HepG2 (cell line): Measurements from ENCODE around the gene NRDC. TPM values are rescaled to one million over a fixed set of nuclear protein-coding genes. Genes with fewer than 3 reads are reported as not detected.
A peak's percentile ranks its signal among the peaks of the same experiment; 100 is the strongest.

Source experiments
- ATF1 ChIP-seq: IDR thresholded peaks from 2 replicates; pipeline ENCODE4 v1.6.1; 2016; ENCODE audit warnings: mild to moderate bottlenecking, control low read depth
- GATA4 ChIP-seq: sonication (generic); IDR thresholded peaks from 2 replicates; pipeline ENCODE4 v1.6.1; 2016; ENCODE audit warnings: antibody characterized with exemption, low read depth, borderline replicate concordance
- IRX3 ChIP-seq: sonication (generic); formaldehyde crosslinking; IDR thresholded peaks from 2 replicates; pipeline ENCODE4 v1.8.1; 2023; ENCODE audit warnings: mild to moderate bottlenecking, low read depth, missing genetic modification reagents, borderline replicate concordance
- MAZ ChIP-seq, 2 experiments: sonication (generic) in 1 of 2; formaldehyde crosslinking in 1 of 2; IDR thresholded peaks; 2 replicates each; pipeline versions ENCODE4 v1.5.0 to v1.6.1; 2012 to 2020; ENCODE audit warnings: low read depth in 2 of 2, mild to moderate bottlenecking in 2 of 2, borderline replicate concordance in 1 of 2, improper control_type of control experiment in 1 of 2, low read length in 1 of 2, missing genetic modification reagents in 1 of 2, moderate library complexity in 1 of 2
- NFE2L1 ChIP-seq: sonication (generic); formaldehyde crosslinking; IDR thresholded peaks from 2 replicates; pipeline ENCODE4 v1.4.0; 2020; ENCODE audit warnings: missing genetic modification reagents, mild to moderate bottlenecking, borderline replicate concordance
- RELA ChIP-seq: sonication (generic); formaldehyde crosslinking; IDR thresholded peaks from 2 replicates; pipeline ENCODE4 v1.4.0; 2020; ENCODE audit warnings: missing genetic modification reagents
- SRF ChIP-seq: IDR thresholded peaks from 2 replicates; pipeline ENCODE4 v1.6.1; 2011; ENCODE audit warnings: mild to moderate bottlenecking, low read depth, low read length, moderate library complexity
- ZNF20 ChIP-seq: sonication (generic); formaldehyde crosslinking; IDR thresholded peaks from 2 replicates; pipeline ENCODE4 v1.4.0; 2020; ENCODE audit warnings: mild to moderate bottlenecking, moderate library complexity, missing genetic modification reagents
- ZNF501 ChIP-seq: sonication (generic); formaldehyde crosslinking; IDR thresholded peaks from 2 replicates; pipeline ENCODE4 v1.5.1; 2020; ENCODE audit warnings: mild to moderate bottlenecking, moderate library complexity, missing genetic modification reagents
- ZNF549 ChIP-seq: sonication (generic); formaldehyde crosslinking; IDR thresholded peaks from 2 replicates; pipeline ENCODE4 v1.5.0; 2020; ENCODE audit warnings: missing genetic modification reagents
- ZNF75D ChIP-seq: sonication (generic); formaldehyde crosslinking; IDR thresholded peaks from 2 replicates; pipeline ENCODE4 v1.8.1; 2023; ENCODE audit warnings: missing genetic modification reagents, mild to moderate bottlenecking, borderline replicate concordance
- ZNF792 ChIP-seq: IDR thresholded peaks from 2 replicates; pipeline ENCODE4 v1.6.1; 2016
- ZNF879 ChIP-seq: sonication (generic); formaldehyde crosslinking; IDR thresholded peaks from 2 replicates; pipeline ENCODE4 v1.8.1; 2023; ENCODE audit warnings: missing genetic modification reagents
- polyA plus RNA-seq, 8 experiments: library from polyadenylated mRNA; depleted of rRNA in 3 of 8; stranded (reverse) in 7 of 8; unstranded in 1 of 8; fragments of >200 nt; fragmentation: Illumina TruSeq in 4 of 8; extraction: Trizol in 4 of 8; gene quantifications; 2 replicates each; pipeline versions ENCODE4 v1.2.1 to v1.2.3, GENCODE V29; 2011 to 2016; ENCODE audit warnings: low read depth in 4 of 8, missing spikeins in 1 of 8, mixed read lengths in 1 of 8; ENCODE audit not compliant: insufficient read depth in 1 of 8
- total RNA-seq, 5 experiments: library from RNA; depleted of rRNA; stranded (reverse); fragments of >200 nt; fragmentation: Illumina TruSeq; extraction: Trizol; gene quantifications; 2 replicates each; pipeline ENCODE4 v1.2.3, GENCODE V29; 2016; ENCODE audit warnings: low read depth in 1 of 5
- TF ChIP-seq, protein P1 (sequence below): sonication (generic); formaldehyde crosslinking; IDR thresholded peaks from 2 replicates; pipeline ENCODE4 v1.4.0; 2020; ENCODE audit warnings: missing genetic modification reagents, borderline replicate concordance
- TF ChIP-seq, protein P2 (sequence below): sonication (generic); formaldehyde crosslinking; IDR thresholded peaks from 2 replicates; pipeline ENCODE4 v1.4.0; 2020; ENCODE audit warnings: mild to moderate bottlenecking, missing genetic modification reagents
- TF ChIP-seq, protein P3 (sequence below): sonication (generic); formaldehyde crosslinking; IDR thresholded peaks from 2 replicates; pipeline ENCODE4 v1.8.0; 2023; ENCODE audit warnings: mild to moderate bottlenecking, missing genetic modification reagents
- TF ChIP-seq, protein P4 (sequence below): sonication (generic); formaldehyde crosslinking; IDR thresholded peaks from 2 replicates; pipeline ENCODE4 v1.4.0; 2020; ENCODE audit warnings: missing genetic modification reagents
- TF ChIP-seq, protein P5 (sequence below): sonication (generic); formaldehyde crosslinking; IDR thresholded peaks from 2 replicates; pipeline ENCODE4 v1.8.1; 2022; ENCODE audit warnings: low read depth, mild to moderate bottlenecking, missing genetic modification reagents

NRDC gene
- total and polyA plus RNA-seq, 2 of the 13 experiments (the other 11 are each of a cell fraction or from before 2014, with no cell fraction given): 57.6 to 64.9 TPM

DNA sequence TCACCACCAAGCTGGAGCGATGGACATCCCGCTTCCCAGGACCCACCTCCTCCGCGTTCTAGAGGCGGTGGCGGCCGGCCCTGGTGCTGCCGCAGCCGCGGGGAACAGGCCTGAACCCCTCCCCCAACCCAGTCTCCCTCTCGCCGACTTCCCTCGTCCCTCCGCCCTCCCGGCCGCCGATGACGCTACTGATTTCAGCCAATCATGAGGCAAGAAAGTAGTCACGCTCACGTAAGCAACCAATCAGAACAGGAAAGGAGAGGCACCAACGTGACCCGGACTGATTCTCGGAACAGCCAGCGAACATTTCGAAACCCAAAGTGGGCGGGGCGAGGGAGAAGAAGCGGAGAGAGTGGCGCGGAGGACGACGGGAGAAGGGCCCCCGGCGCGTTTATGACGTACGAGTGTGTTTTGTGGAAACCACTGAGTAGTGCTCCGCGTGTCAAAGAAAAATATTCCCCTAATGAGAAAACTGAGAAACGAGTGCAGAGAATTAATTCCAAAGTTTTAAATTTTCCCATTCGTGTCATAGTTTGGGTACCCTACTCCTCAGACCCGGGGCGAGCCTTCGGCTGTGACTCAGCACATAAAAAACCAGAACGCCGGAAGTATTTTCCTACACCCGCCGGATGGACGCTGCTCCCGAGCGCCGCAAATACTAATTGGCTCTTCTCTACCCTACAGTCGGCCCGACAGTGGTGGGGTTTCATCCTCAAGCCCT is at the start of gene NRDC (continued):
- TF ChIP-seq, protein P1, sequence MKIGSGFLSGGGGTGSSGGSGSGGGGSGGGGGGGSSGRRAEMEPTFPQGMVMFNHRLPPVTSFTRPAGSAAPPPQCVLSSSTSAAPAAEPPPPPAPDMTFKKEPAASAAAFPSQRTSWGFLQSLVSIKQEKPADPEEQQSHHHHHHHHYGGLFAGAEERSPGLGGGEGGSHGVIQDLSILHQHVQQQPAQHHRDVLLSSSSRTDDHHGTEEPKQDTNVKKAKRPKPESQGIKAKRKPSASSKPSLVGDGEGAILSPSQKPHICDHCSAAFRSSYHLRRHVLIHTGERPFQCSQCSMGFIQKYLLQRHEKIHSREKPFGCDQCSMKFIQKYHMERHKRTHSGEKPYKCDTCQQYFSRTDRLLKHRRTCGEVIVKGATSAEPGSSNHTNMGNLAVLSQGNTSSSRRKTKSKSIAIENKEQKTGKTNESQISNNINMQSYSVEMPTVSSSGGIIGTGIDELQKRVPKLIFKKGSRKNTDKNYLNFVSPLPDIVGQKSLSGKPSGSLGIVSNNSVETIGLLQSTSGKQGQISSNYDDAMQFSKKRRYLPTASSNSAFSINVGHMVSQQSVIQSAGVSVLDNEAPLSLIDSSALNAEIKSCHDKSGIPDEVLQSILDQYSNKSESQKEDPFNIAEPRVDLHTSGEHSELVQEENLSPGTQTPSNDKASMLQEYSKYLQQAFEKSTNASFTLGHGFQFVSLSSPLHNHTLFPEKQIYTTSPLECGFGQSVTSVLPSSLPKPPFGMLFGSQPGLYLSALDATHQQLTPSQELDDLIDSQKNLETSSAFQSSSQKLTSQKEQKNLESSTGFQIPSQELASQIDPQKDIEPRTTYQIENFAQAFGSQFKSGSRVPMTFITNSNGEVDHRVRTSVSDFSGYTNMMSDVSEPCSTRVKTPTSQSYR (CRISPR knock-in tag): peak; percentile 100
- no peak for TF ChIP-seq RELA (CRISPR knock-in tag)
- no peak for TF ChIP-seq SRF
- no peak for TF ChIP-seq ZNF879
- TF ChIP-seq, protein P2, sequence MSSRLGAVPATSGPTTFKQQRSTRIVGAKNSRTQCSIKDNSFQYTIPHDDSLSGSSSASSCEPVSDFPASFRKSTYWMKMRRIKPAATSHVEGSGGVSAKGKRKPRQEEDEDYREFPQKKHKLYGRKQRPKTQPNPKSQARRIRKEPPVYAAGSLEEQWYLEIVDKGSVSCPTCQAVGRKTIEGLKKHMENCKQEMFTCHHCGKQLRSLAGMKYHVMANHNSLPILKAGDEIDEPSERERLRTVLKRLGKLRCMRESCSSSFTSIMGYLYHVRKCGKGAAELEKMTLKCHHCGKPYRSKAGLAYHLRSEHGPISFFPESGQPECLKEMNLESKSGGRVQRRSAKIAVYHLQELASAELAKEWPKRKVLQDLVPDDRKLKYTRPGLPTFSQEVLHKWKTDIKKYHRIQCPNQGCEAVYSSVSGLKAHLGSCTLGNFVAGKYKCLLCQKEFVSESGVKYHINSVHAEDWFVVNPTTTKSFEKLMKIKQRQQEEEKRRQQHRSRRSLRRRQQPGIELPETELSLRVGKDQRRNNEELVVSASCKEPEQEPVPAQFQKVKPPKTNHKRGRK (CRISPR knock-in tag): no peak
- TF ChIP-seq MAZ (IDR thresholded peaks at IDR 0.05; ENCODE audit: borderline replicate concordance, low read depth, low read length): no peak; the same call in 1 of the 2 replicates
- peak; percentile 84 for TF ChIP-seq MAZ (CRISPR knock-in tag; IDR thresholded peaks at IDR 0.05; ENCODE audit: low read depth)
- peak; percentile 82; the same call in 1 of the 2 replicates for TF ChIP-seq IRX3 (CRISPR knock-in tag)
- TF ChIP-seq ZNF20: no peak
- TF ChIP-seq ZNF792 (CRISPR knock-in tag): 0 out of 2 replicates have a peak, but pooled peaks have one; percentile 68
- no peak for TF ChIP-seq ZNF75D (CRISPR knock-in tag)
- TF ChIP-seq, protein P3, sequence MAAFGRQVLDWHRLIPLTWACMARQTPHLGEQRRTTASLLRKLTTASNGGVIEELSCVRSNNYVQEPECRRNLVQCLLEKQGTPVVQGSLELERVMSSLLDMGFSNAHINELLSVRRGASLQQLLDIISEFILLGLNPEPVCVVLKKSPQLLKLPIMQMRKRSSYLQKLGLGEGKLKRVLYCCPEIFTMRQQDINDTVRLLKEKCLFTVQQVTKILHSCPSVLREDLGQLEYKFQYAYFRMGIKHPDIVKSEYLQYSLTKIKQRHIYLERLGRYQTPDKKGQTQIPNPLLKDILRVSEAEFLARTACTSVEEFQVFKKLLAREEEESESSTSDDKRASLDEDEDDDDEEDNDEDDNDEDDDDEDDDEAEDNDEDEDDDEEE (CRISPR knock-in tag): no peak; the same call in 1 of the 2 replicates
- TF ChIP-seq, protein P4, sequence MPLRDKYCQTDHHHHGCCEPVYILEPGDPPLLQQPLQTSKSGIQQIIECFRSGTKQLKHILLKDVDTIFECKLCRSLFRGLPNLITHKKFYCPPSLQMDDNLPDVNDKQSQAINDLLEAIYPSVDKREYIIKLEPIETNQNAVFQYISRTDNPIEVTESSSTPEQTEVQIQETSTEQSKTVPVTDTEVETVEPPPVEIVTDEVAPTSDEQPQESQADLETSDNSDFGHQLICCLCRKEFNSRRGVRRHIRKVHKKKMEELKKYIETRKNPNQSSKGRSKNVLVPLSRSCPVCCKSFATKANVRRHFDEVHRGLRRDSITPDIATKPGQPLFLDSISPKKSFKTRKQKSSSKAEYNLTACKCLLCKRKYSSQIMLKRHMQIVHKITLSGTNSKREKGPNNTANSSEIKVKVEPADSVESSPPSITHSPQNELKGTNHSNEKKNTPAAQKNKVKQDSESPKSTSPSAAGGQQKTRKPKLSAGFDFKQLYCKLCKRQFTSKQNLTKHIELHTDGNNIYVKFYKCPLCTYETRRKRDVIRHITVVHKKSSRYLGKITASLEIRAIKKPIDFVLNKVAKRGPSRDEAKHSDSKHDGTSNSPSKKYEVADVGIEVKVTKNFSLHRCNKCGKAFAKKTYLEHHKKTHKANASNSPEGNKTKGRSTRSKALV: no peak
- peak; percentile 46 for TF ChIP-seq ZNF501 (CRISPR knock-in tag)
- TF ChIP-seq NFE2L1 (CRISPR knock-in tag): peak; percentile 97; the same call in 1 of the 2 replicates
- no peak for TF ChIP-seq ZNF549
- TF ChIP-seq GATA4: peak; percentile 88
- TF ChIP-seq, protein P5, sequence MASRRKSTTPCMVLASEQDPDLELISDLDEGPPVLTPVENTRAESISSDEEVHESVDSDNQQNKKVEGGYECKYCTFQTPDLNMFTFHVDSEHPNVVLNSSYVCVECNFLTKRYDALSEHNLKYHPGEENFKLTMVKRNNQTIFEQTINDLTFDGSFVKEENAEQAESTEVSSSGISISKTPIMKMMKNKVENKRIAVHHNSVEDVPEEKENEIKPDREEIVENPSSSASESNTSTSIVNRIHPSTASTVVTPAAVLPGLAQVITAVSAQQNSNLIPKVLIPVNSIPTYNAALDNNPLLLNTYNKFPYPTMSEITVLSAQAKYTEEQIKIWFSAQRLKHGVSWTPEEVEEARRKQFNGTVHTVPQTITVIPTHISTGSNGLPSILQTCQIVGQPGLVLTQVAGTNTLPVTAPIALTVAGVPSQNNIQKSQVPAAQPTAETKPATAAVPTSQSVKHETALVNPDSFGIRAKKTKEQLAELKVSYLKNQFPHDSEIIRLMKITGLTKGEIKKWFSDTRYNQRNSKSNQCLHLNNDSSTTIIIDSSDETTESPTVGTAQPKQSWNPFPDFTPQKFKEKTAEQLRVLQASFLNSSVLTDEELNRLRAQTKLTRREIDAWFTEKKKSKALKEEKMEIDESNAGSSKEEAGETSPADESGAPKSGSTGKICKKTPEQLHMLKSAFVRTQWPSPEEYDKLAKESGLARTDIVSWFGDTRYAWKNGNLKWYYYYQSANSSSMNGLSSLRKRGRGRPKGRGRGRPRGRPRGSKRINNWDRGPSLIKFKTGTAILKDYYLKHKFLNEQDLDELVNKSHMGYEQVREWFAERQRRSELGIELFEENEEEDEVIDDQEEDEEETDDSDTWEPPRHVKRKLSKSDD (CRISPR knock-in tag): no peak
- peak; percentile 98 for TF ChIP-seq ATF1
